KMS-11 (cell line): ENCODE results near the gene ATXN7L1.

Experiments used
- H2AFZ ChIP-seq: fragments of 200-600 bp; sonication (generic); 2 replicates; pipeline ENCODE4 v1.6.1; 2016; ENCODE audit warnings: antibody characterized with exemption, mixed run types, low read depth
- H3K27ac ChIP-seq: fragments of 200-600 bp; sonication (generic); 2 replicates; pipeline ENCODE4 v1.6.1; 2016; ENCODE audit warnings: mild to moderate bottlenecking, mixed run types
- H3K27me3 ChIP-seq: fragments of 200-600 bp; sonication (generic); 2 replicates; pipeline ENCODE4 v1.6.1; 2017; ENCODE audit warnings: mild to moderate bottlenecking, low read depth, mixed run types, moderate library complexity; ENCODE audit not compliant: insufficient read depth
- H3K36me3 ChIP-seq: fragments of 200-600 bp; sonication (generic); 2 replicates; pipeline ENCODE4 v1.6.1; 2017; ENCODE audit warnings: mild to moderate bottlenecking, mixed run types; ENCODE audit not compliant: insufficient read depth
- H3K4me1 ChIP-seq: fragments of 200-600 bp; sonication (generic); 2 replicates; pipeline ENCODE4 v1.6.1; 2016; ENCODE audit warnings: mild to moderate bottlenecking, low read depth, mixed run types; ENCODE audit not compliant: poor library complexity, severe bottlenecking
- H3K4me2 ChIP-seq: fragments of 200-600 bp; sonication (generic); 2 replicates; pipeline ENCODE4 v1.7.0; 2016; ENCODE audit warnings: mild to moderate bottlenecking, mixed run types
- H3K4me3 ChIP-seq: fragments of 200-600 bp; sonication (generic); IDR thresholded peaks from 2 replicates; pipeline ENCODE4 v1.6.1; 2017; ENCODE audit warnings: low read depth, low read length, mixed read lengths; ENCODE audit not compliant: insufficient read depth
- H3K79me2 ChIP-seq: fragments of 200-600 bp; sonication (generic); 2 replicates; pipeline ENCODE4 v1.6.1; 2016; ENCODE audit warnings: low read depth, mixed run types; ENCODE audit not compliant: insufficient read depth
- H3K9ac ChIP-seq: fragments of 200-600 bp; sonication (generic); 2 replicates; pipeline ENCODE4 v1.6.1; 2016; ENCODE audit warnings: mild to moderate bottlenecking, mixed run types
- H4K20me1 ChIP-seq: fragments of 200-600 bp; sonication (generic); 2 replicates; pipeline ENCODE4 v1.6.1; 2016; ENCODE audit warnings: mild to moderate bottlenecking, mixed run types; ENCODE audit not compliant: insufficient read depth
- CTCF ChIP-seq: fragments of 200-600 bp; sonication (generic); conservative IDR thresholded peaks from 2 replicates; pipeline ENCODE4 v1.6.1; 2017; ENCODE audit warnings: low read depth, mild to moderate bottlenecking, antibody characterized with exemption, low read length, moderate library complexity, mixed read lengths

Gene ATXN7L1

GRCh38 chr7:105814481-105814880 is 61.9 kb downstream of the ATXN7L1 start:
- TF ChIP-seq CTCF: no peak
- Histone ChIP-seq H3K27ac (no peak overlapping the region), H3K36me3 (no peaks in the 10 kb centered on the region), H2AFZ (no peak overlapping the region), H3K27me3 (no peaks in the 10 kb centered on the region), H4K20me1 (no peaks in the 10 kb centered on the region), H3K79me2 (no peaks in the 10 kb centered on the region), H3K4me2 (no peak overlapping the region), H3K4me3 (no peak overlapping the region), H3K4me1 (peaks cover 6% of the 10 kb centered on the region), H3K9ac (no peak overlapping the region)

GRCh38 chr7:105811189-105811847 is 65.1 kb downstream of the ATXN7L1 start:
- H3K36me3 ChIP-seq: no peaks in the 10 kb centered on the region
- H2AFZ ChIP-seq: no peak overlapping the region
- H3K27ac ChIP-seq: no peak overlapping the region
- H3K79me2 ChIP-seq: no peaks in the 10 kb centered on the region
- TF ChIP-seq CTCF: no peak
- peaks cover 21% of the 10 kb centered on the region for H3K4me1 ChIP-seq
- H3K27me3 ChIP-seq: no peaks in the 10 kb centered on the region
- no peak overlapping the region for H3K4me2 ChIP-seq
- no peak overlapping the region for H3K9ac ChIP-seq
- H3K4me3 ChIP-seq: no peak overlapping the region
- H4K20me1 ChIP-seq: no peaks in the 10 kb centered on the region

GRCh38 chr7:105810556-105810955 is 65.8 kb downstream of the ATXN7L1 start:
- Histone ChIP-seq H3K4me1 (peaks cover 21% of the 10 kb centered on the region), H3K79me2 (no peaks in the 10 kb centered on the region), H3K27me3 (no peaks in the 10 kb centered on the region), H4K20me1 (no peaks in the 10 kb centered on the region), H3K27ac (no peak overlapping the region), H3K4me2 (no peak overlapping the region), H2AFZ (no peak overlapping the region), H3K4me3 (no peak overlapping the region), H3K9ac (no peak overlapping the region), H3K36me3 (no peaks in the 10 kb centered on the region)
- no peak for TF ChIP-seq CTCF

- H3K36me3 ChIP-seq: no peaks in the 10 kb centered on the region
- H3K79me2 ChIP-seq: no peaks in the 10 kb centered on the region
- H3K4me3 ChIP-seq: no peak overlapping the region
- H2AFZ ChIP-seq: peak overlapping the region; percentile 53
- no peaks in the 10 kb centered on the region for H4K20me1 ChIP-seq
- H3K4me2 ChIP-seq: peak overlapping the region; percentile 41; the same call in 1 of the 2 replicates
- H3K27me3 ChIP-seq: no peaks in the 10 kb centered on the region
- peaks cover 21% of the 10 kb centered on the region for H3K4me1 ChIP-seq
- 0 out of 2 replicates have a peak overlapping the region, but pooled peaks have one; percentile 0 for H3K9ac ChIP-seq
- TF ChIP-seq CTCF: no peak
- peak overlapping the region; percentile 53 for H3K27ac ChIP-seq
Measured at GRCh38 chr7:105808703-105809590, 67.5 kb downstream of the ATXN7L1 start.
